GM19023 (cell line): ENCODE results near the gene SMIM27.
"Not testable (repeated sequence)": the region's sequence is repeated elsewhere in the genome, so short reads cannot be mapped to it uniquely, and the experiment has no call there.

ENCODE experiments used
- ATAC-seq: cut with Tn5 transposase; IDR thresholded peaks from one replicate; pipeline ENCODE4 v1.9.1; 2021; ENCODE audit warnings: mild to moderate bottlenecking, moderate library complexity; ENCODE audit not compliant: unreplicated experiment

Gene SMIM27

GRCh38 chr9:32596096-32596865 is 44.2 kb downstream of the SMIM27 start:
- no peak for ATAC-seq

- no peak for ATAC-seq
These were observed 44.8 kb downstream of the SMIM27 start for GRCh38 chr9:32596936-32597335.

- ATAC-seq = not testable (repeated sequence)
These were observed 46.9 kb downstream of the SMIM27 start for GRCh38 chr9:32599021-32599420.
